Keratinocyte (primary cell): ENCODE data around the gene F11R. TPM values are rescaled to one million over a fixed set of nuclear protein-coding genes. Genes with fewer than 3 reads are reported as not detected.

Experiments used
- DNase-seq: peaks from one replicate; pipeline ENCODE4 v3.0.0-alpha.2; 2011; ENCODE audit warnings: low read depth, missing footprints, low spot score
- FAIRE-seq: peaks from 2 replicates; lab custom pipeline; 2011; peaks lifted over from hg19 to GRCh38; lab: Jason Lieb, UNC
- H2AFZ ChIP-seq: 2 replicates; pipeline ENCODE4 v1.6.0; 2012; ENCODE audit warnings: low read length, control low read depth, inconsistent platforms; ENCODE audit not compliant: control insufficient read depth
- H3K27ac ChIP-seq: 2 replicates; pipeline ENCODE4 v1.5.1; 2011; ENCODE audit warnings: low read length; ENCODE audit not compliant: control insufficient read depth, insufficient read depth
- H3K27me3 ChIP-seq: 3 replicates; pipeline ENCODE4 v1.6.0; 2011; ENCODE audit warnings: low read length; ENCODE audit not compliant: control insufficient read depth, insufficient read depth; ENCODE audit errors: extremely low read depth
- H3K36me3 ChIP-seq, 2 experiments: 2 replicates in 1 of 2; 3 replicates in 1 of 2; pipeline ENCODE4 v1.5.1; 2011; ENCODE audit warnings: low read length in 2 of 2, mild to moderate bottlenecking in 1 of 2; ENCODE audit not compliant: control insufficient read depth in 2 of 2, insufficient read depth in 2 of 2; ENCODE audit errors: extremely low read depth in 1 of 2
- H3K4me1 ChIP-seq: 3 replicates; pipeline ENCODE4 v1.5.1; 2011; ENCODE audit warnings: low read length; ENCODE audit not compliant: control insufficient read depth, insufficient read depth; ENCODE audit errors: extremely low read depth
- H3K4me2 ChIP-seq: 3 replicates; pipeline ENCODE4 v1.6.0; 2011; ENCODE audit warnings: low read depth, low read length; ENCODE audit not compliant: control insufficient read depth, insufficient read depth; ENCODE audit errors: extremely low read depth
- H3K4me3 ChIP-seq, 3 experiments: fragments of 200-600 bp in 1 of 3; sonication (generic) in 1 of 3; 2 replicates in 2 of 3; 3 replicates in 1 of 3; pipeline ENCODE4 v1.5.1; 2011 to 2016; ENCODE audit warnings: low read length in 3 of 3, mild to moderate bottlenecking in 3 of 3, control low read depth in 2 of 3, inconsistent platforms in 1 of 3, low read depth in 1 of 3, mixed read lengths in 1 of 3, mixed run types in 1 of 3, moderate library complexity in 1 of 3; ENCODE audit not compliant: control insufficient read depth in 2 of 3, insufficient read depth in 2 of 3; ENCODE audit errors: extremely low read depth in 1 of 3
- H3K79me2 ChIP-seq: 2 replicates; pipeline ENCODE4 v1.6.0; 2012; ENCODE audit warnings: low read length; ENCODE audit not compliant: control insufficient read depth, insufficient read depth
- H3K9ac ChIP-seq: 3 replicates; pipeline ENCODE4 v1.6.0; 2011; ENCODE audit warnings: low read length; ENCODE audit not compliant: control insufficient read depth, insufficient read depth; ENCODE audit errors: extremely low read depth
- H3K9me1 ChIP-seq: 3 replicates; pipeline ENCODE4 v1.6.0; 2011; ENCODE audit warnings: low read length; ENCODE audit not compliant: control insufficient read depth, insufficient read depth; ENCODE audit errors: extremely low read depth
- H3K9me3 ChIP-seq: 2 replicates; pipeline ENCODE4 v1.5.1; 2012; ENCODE audit warnings: low read depth, low read length; ENCODE audit not compliant: control insufficient read depth
- H4K20me1 ChIP-seq: 3 replicates; pipeline ENCODE4 v1.6.0; 2011; ENCODE audit warnings: low read length; ENCODE audit not compliant: control insufficient read depth, insufficient read depth; ENCODE audit errors: extremely low read depth
- EZH2 ChIP-seq: IDR thresholded peaks from one replicate; pipeline ENCODE4 v1.6.1; 2012; ENCODE audit warnings: inconsistent platforms, mild to moderate bottlenecking, low read length, moderate library complexity
- dilution Hi-C: fragments of 300-500 bp; cut with MboI; formaldehyde crosslinking; loops from one replicate; pipeline ENCODE4 v1.7.0; 2020; ENCODE audit warnings: low sequenced_read_pairs; ENCODE audit not compliant: extremely low pct_ligation_motif_present
- polyA plus RNA-seq, 5 experiments: library from polyadenylated mRNA; depleted of rRNA in 3 of 5; stranded (reverse) in 3 of 5; stranded (forward) in 1 of 5; unstranded in 1 of 5; fragments of >200 nt; gene quantifications; 1 replicate in 1 of 5; 2 replicates in 3 of 5; 3 replicates in 1 of 5; pipeline versions ENCODE4 v1.2.1 to v1.2.3, GENCODE V29; 2011 to 2012; ENCODE audit warnings: missing spikeins in 2 of 5, low read depth in 1 of 5, low replicate concordance in 1 of 5
- TF ChIP-seq, protein P1 (sequence below), 3 experiments: IDR thresholded peaks in 1 of 3; conservative IDR thresholded peaks in 1 of 3; optimal IDR thresholded peaks in 1 of 3; 2 replicates in 2 of 3; 3 replicates in 1 of 3; pipeline versions ENCODE3 to v1.5.1; 2011; ENCODE audit warnings: low read length in 3 of 3, mild to moderate bottlenecking in 3 of 3, moderate library complexity in 2 of 3, control low read depth in 1 of 3, inconsistent platforms in 1 of 3; ENCODE audit not compliant: insufficient read depth in 2 of 3; ENCODE audit errors: extremely low read depth in 1 of 3

F11R gene
- polyA plus RNA-seq, 1 donor (not counting 4 experiments of a cell fraction or from before 2014, with no cell fraction given) = 224 TPM

DNA sequence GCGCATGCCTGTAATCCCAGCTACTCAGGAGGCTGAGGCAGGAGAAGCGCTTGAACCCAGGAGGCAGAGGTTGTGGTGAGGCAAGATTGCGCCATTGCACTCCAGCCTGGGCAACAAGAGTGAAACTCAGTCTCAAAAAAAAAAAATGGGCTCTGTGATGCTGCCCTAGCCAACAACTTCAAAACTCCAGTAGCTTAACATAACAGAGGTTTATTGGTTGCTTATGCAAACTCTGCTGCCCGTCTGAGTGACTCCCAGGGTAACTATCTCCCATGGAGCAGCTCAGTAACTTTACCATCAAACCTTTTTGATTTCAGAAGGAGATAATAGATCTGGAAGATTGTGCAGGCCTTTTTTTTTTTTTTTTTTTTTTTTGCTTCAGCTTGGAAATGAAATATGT, 47.5 kb downstream of the F11R start:
- Histone ChIP-seq H3K4me1 (peaks cover 5% of the 10 kb centered on the region), H3K27ac (no peak overlapping the region), H3K4me3 (no peak overlapping the region), H3K9me3 (no peaks in the 10 kb centered on the region), H3K4me2 (no peak overlapping the region), H3K36me3 (no peaks in the 10 kb centered on the region), H3K9ac (no peak overlapping the region), H2AFZ (no peak overlapping the region), H3K27me3 (no peaks in the 10 kb centered on the region), H4K20me1 (no peaks in the 10 kb centered on the region), H3K79me2 (no peaks in the 10 kb centered on the region), H3K9me1 (no peaks in the 10 kb centered on the region)
- no peak for FAIRE-seq
- dilution Hi-C loops = no loop called here
- TF ChIP-seq, protein P1, sequence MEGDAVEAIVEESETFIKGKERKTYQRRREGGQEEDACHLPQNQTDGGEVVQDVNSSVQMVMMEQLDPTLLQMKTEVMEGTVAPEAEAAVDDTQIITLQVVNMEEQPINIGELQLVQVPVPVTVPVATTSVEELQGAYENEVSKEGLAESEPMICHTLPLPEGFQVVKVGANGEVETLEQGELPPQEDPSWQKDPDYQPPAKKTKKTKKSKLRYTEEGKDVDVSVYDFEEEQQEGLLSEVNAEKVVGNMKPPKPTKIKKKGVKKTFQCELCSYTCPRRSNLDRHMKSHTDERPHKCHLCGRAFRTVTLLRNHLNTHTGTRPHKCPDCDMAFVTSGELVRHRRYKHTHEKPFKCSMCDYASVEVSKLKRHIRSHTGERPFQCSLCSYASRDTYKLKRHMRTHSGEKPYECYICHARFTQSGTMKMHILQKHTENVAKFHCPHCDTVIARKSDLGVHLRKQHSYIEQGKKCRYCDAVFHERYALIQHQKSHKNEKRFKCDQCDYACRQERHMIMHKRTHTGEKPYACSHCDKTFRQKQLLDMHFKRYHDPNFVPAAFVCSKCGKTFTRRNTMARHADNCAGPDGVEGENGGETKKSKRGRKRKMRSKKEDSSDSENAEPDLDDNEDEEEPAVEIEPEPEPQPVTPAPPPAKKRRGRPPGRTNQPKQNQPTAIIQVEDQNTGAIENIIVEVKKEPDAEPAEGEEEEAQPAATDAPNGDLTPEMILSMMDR (optimal IDR thresholded peaks at IDR 0.05 in 1 of 3, IDR thresholded peaks at IDR 0.05 in 1 of 3, conservative IDR thresholded peaks at IDR 0.05 in 1 of 3; ENCODE audit: extremely low read depth in 1 of 3, insufficient read depth in 2 of 3, low read length in 3 of 3) = no peak
- TF ChIP-seq EZH2 = no peak
- DNase-seq = no peak

DNA sequence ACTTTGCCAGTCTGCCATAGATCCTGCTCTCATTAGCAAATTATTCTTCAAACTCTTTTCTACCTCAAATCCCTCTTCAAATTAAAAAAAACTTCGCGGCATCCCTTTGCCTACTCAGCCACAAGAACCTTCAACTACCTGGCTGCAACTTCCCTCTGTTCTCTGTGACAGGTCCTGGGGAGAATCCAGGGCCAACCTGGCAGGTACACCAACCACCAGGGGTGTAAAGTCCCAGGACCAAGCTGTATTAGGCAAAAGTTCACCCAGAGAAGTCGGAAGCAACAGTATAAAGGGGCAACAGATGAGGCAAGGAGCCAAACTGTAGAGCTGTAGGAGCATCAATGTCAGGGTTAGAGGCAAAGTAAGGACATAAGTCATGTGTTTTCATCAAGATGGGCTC, 48.0 kb downstream of the F11R start:
- Histone ChIP-seq H3K27me3 (no peaks in the 10 kb centered on the region), H3K27ac (no peak overlapping the region), H3K4me3 (no peak overlapping the region), H3K9me1 (no peaks in the 10 kb centered on the region), H3K79me2 (no peaks in the 10 kb centered on the region), H3K4me2 (no peak overlapping the region), H2AFZ (no peak overlapping the region), H4K20me1 (no peaks in the 10 kb centered on the region), H3K36me3 (no peaks in the 10 kb centered on the region), H3K9me3 (no peaks in the 10 kb centered on the region), H3K9ac (no peak overlapping the region), H3K4me1 (peaks cover 5% of the 10 kb centered on the region)
- FAIRE-seq = no peak
- DNase-seq = no peak
- dilution Hi-C loops = no loop called here
- TF ChIP-seq EZH2 = no peak
- TF ChIP-seq, protein P1 (optimal IDR thresholded peaks at IDR 0.05 in 1 of 3, IDR thresholded peaks at IDR 0.05 in 1 of 3, conservative IDR thresholded peaks at IDR 0.05 in 1 of 3; ENCODE audit: extremely low read depth in 1 of 3, insufficient read depth in 2 of 3, low read length in 3 of 3) = no peak
